Measurements from ENCODE around the gene CNBP.

The CNBP gene

DNA sequence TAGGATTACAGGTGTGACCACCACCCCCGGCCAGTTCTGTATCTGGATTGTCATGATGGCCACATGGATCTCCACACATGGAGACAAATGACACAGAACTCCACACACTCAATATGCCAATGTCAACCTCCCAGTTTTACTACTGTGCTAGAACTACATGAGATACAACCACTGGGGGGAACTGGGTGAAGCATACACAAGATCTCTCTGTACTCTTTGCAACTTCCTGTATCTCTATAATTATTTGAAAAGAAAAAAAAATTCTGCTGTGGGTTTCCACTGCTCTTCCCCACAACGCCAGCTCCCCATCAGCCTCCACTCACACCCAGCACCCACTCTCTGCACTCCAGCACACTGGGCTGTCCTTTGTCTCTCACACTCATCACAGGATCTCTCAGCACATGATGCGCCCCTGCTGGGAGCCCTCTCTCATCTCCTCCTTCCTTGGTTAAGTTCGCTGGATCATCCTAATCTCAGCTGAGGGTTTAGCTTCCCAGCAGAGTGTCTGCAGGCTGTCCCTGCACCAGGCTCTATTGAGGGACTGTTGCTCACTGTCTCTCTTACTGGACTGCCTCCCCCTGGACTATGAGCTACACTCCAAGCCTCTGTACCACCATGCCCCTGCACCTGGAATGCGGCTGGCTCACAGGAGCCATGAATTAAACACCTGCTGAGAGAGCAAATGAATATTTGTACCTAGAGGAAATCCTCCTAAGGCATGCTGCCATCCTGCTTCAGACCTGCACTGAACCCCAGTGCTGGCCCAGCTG is 51.4 kb downstream of the CNBP start:
- no peaks in the 10 kb centered on the region for H3K27me3 ChIP-seq (ENCODE audit: low read depth, low read length)
- H3K4me2 ChIP-seq (ENCODE audit: low read length), result no peak overlapping the region
- no peak overlapping the region for H3K9ac ChIP-seq (ENCODE audit: low read length)
- no peaks in the 10 kb centered on the region for H3K4me1 ChIP-seq (ENCODE audit: low read length)
- H3K27ac ChIP-seq (ENCODE audit: low read length), result no peak overlapping the region
- no peak overlapping the region for H2AFZ ChIP-seq (ENCODE audit: low read depth, low read length)
- H3K9me3 ChIP-seq (ENCODE audit: insufficient read depth, low read length), result no peaks in the 10 kb centered on the region
- no peaks in the 10 kb centered on the region for H3K79me2 ChIP-seq (ENCODE audit: low read length)
- H3K36me3 ChIP-seq (replicated peaks; ENCODE audit: low read depth, low read length), result peaks cover 34% of the 10 kb centered on the region
- no peak overlapping the region for H3K4me3 ChIP-seq (ENCODE audit: low read length)
- no peaks in the 10 kb centered on the region for H4K20me1 ChIP-seq (ENCODE audit: insufficient read depth, low read length)
- TF ChIP-seq EZH2phosphoT487 (IDR thresholded peaks at IDR 0.05; ENCODE audit: low read depth), result no peak
- TF ChIP-seq, protein P1, sequence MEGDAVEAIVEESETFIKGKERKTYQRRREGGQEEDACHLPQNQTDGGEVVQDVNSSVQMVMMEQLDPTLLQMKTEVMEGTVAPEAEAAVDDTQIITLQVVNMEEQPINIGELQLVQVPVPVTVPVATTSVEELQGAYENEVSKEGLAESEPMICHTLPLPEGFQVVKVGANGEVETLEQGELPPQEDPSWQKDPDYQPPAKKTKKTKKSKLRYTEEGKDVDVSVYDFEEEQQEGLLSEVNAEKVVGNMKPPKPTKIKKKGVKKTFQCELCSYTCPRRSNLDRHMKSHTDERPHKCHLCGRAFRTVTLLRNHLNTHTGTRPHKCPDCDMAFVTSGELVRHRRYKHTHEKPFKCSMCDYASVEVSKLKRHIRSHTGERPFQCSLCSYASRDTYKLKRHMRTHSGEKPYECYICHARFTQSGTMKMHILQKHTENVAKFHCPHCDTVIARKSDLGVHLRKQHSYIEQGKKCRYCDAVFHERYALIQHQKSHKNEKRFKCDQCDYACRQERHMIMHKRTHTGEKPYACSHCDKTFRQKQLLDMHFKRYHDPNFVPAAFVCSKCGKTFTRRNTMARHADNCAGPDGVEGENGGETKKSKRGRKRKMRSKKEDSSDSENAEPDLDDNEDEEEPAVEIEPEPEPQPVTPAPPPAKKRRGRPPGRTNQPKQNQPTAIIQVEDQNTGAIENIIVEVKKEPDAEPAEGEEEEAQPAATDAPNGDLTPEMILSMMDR (IDR thresholded peaks at IDR 0.05; ENCODE audit: low read depth, low read length), result no peak

DNA sequence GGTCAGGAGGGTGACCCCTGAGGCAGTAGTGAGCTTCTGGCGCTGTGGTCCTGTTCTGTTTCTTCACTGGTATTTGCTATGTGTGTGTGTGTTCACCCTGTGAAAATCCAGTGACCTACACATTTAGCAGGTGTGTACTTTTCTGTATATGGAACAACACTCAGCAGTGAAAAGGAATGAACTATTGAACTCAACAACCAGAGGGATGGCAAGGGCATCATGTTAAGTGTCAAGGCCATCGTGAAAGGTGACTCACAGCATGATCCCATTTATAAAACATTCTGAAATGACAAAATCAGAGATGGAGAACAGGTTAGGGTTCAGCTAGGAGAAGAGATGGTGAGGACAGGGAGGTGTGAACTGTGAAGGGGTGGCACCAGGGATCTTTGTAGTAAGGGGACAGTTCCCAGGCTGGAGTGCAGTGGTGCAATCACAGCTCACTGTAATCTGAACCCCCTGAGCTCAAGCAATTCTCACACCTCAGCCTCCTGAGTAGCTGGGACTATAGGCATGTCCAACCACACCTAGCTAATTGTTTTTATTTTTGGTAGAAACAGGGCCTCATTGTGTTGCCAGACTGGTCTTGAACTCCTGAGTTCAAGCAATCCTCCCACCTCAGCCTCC is 52.1 kb downstream of the CNBP start:
- Histone ChIP-seq H3K4me1 (ENCODE audit: low read length) (no peaks in the 10 kb centered on the region), H3K36me3 (replicated peaks; ENCODE audit: low read depth, low read length) (peaks cover 31% of the 10 kb centered on the region), H4K20me1 (ENCODE audit: insufficient read depth, low read length) (no peaks in the 10 kb centered on the region), H3K79me2 (ENCODE audit: low read length) (no peaks in the 10 kb centered on the region), H3K27me3 (ENCODE audit: low read depth, low read length) (no peaks in the 10 kb centered on the region), H3K4me2 (ENCODE audit: low read length) (no peak overlapping the region), H3K4me3 (ENCODE audit: low read length) (no peak overlapping the region), H3K27ac (ENCODE audit: low read length) (no peak overlapping the region), H3K9ac (ENCODE audit: low read length) (no peak overlapping the region), H2AFZ (ENCODE audit: low read depth, low read length) (no peak overlapping the region), H3K9me3 (ENCODE audit: insufficient read depth, low read length) (no peaks in the 10 kb centered on the region)
- TF ChIP-seq, protein P1 (IDR thresholded peaks at IDR 0.05; ENCODE audit: low read depth, low read length), result no peak
- TF ChIP-seq EZH2phosphoT487 (IDR thresholded peaks at IDR 0.05; ENCODE audit: low read depth), result no peak

DNA sequence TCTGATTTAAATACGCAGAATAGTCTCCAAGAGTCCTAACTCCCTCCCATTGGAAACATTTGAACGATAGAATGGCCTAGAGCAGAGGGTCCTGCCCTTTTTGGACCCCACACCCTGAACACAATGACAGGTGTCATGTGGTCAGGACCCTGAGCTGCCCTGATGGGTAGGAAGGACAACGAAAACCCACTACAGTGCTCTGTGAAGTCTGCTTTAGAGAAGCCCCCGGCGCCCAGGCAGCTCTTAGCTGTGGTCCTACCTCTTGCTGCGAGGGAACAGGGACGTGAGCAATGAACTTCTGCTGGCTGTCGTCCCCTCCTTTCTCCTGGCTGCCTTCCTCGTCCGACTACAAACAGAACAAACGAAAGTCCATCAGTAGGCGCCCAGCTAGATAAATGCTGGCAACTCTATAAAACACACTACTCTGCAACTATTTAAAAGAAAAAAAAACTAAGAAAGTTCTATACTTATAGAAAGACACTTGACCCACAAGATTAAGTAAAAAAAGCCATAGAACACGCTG is 53.3 kb downstream of the CNBP start:
- no peaks in the 10 kb centered on the region for H3K4me1 ChIP-seq (ENCODE audit: low read length)
- TF ChIP-seq, protein P1 (IDR thresholded peaks at IDR 0.05; ENCODE audit: low read depth, low read length), result no peak
- no peak overlapping the region for H3K4me3 ChIP-seq (ENCODE audit: low read length)
- no peak overlapping the region for H2AFZ ChIP-seq (ENCODE audit: low read depth, low read length)
- H3K4me2 ChIP-seq (ENCODE audit: low read length), result no peak overlapping the region
- peaks cover 31% of the 10 kb centered on the region for H3K36me3 ChIP-seq (replicated peaks; ENCODE audit: low read depth, low read length)
- no peaks in the 10 kb centered on the region for H3K27me3 ChIP-seq (ENCODE audit: low read depth, low read length)
- H3K9ac ChIP-seq (ENCODE audit: low read length), result no peak overlapping the region
- H3K27ac ChIP-seq (ENCODE audit: low read length), result no peak overlapping the region
- H3K9me3 ChIP-seq (ENCODE audit: insufficient read depth, low read length), result no peaks in the 10 kb centered on the region
- no peaks in the 10 kb centered on the region for H3K79me2 ChIP-seq (ENCODE audit: low read length)
- H4K20me1 ChIP-seq (ENCODE audit: insufficient read depth, low read length), result no peaks in the 10 kb centered on the region

DNA sequence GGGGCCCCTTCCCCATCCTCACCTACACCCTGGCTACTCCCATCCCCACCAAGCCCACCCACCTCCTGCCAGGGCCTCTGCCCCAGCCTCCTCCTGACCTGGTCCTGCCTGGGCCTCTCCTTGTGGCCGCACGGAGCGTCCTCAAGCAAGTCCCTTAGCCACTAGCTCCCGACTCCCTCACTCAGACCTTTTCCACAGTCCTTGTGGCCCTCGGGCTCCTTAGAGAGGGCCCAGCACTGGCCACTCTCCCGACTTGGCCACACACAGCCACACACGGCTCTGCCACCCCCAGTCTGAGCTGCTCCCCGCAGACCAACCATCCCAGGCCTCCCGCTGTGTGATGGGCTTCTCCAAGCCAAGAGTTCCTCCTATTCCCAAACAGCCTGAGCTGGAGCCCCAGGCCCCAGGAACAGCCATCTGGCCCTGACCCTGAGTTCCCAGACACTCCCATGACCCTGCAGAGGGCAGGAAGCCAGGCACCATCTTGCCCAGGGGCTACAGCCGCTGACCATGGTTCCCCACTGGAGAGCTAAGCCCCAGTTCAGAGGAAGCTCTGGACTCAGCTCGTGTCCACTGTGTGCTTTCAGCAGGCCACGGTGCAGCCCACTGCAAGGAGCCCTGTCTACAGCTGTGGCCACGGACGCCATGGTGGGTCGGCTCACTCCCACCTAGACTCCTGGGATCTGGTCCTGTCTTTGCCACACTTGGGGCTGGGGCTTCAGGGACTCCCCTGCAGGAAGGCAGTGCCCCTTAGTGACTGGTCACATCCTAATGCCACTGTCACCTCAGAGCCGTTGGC is 55.1 kb downstream of the CNBP start:
- Histone ChIP-seq H3K4me1 (ENCODE audit: low read length) (peaks cover 3% of the 10 kb centered on the region), H3K9me3 (ENCODE audit: insufficient read depth, low read length) (no peaks in the 10 kb centered on the region), H3K27ac (ENCODE audit: low read length) (no peak overlapping the region), H2AFZ (ENCODE audit: low read depth, low read length) (no peak overlapping the region), H3K4me3 (ENCODE audit: low read length) (no peak overlapping the region), H3K36me3 (replicated peaks; ENCODE audit: low read depth, low read length) (peaks cover 21% of the 10 kb centered on the region), H4K20me1 (ENCODE audit: insufficient read depth, low read length) (no peaks in the 10 kb centered on the region), H3K9ac (ENCODE audit: low read length) (no peak overlapping the region), H3K4me2 (ENCODE audit: low read length) (no peak overlapping the region), H3K79me2 (ENCODE audit: low read length) (no peaks in the 10 kb centered on the region), H3K27me3 (ENCODE audit: low read depth, low read length) (no peaks in the 10 kb centered on the region)
- no peak for TF ChIP-seq EZH2phosphoT487 (IDR thresholded peaks at IDR 0.05; ENCODE audit: low read depth)
- TF ChIP-seq, protein P1 (IDR thresholded peaks at IDR 0.05; ENCODE audit: low read depth, low read length), result no peak

Measured in OCI-LY3 (cell line).